NCI-H446 treated with DMSO at 0.1 percent for 48 hours (cell line): ENCODE results near the gene MIEF2.
"Not testable (repeated sequence)": the region's sequence is repeated elsewhere in the genome, so short reads cannot be mapped to it uniquely, and the experiment has no call there.

Experiments
- DNase-seq: peaks from one replicate; lab custom pipeline; 2025; lab: John Stamatoyannopoulos, UW

Gene MIEF2, protein sequence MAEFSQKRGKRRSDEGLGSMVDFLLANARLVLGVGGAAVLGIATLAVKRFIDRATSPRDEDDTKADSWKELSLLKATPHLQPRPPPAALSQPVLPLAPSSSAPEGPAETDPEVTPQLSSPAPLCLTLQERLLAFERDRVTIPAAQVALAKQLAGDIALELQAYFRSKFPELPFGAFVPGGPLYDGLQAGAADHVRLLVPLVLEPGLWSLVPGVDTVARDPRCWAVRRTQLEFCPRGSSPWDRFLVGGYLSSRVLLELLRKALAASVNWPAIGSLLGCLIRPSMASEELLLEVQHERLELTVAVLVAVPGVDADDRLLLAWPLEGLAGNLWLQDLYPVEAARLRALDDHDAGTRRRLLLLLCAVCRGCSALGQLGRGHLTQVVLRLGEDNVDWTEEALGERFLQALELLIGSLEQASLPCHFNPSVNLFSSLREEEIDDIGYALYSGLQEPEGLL

DNA sequence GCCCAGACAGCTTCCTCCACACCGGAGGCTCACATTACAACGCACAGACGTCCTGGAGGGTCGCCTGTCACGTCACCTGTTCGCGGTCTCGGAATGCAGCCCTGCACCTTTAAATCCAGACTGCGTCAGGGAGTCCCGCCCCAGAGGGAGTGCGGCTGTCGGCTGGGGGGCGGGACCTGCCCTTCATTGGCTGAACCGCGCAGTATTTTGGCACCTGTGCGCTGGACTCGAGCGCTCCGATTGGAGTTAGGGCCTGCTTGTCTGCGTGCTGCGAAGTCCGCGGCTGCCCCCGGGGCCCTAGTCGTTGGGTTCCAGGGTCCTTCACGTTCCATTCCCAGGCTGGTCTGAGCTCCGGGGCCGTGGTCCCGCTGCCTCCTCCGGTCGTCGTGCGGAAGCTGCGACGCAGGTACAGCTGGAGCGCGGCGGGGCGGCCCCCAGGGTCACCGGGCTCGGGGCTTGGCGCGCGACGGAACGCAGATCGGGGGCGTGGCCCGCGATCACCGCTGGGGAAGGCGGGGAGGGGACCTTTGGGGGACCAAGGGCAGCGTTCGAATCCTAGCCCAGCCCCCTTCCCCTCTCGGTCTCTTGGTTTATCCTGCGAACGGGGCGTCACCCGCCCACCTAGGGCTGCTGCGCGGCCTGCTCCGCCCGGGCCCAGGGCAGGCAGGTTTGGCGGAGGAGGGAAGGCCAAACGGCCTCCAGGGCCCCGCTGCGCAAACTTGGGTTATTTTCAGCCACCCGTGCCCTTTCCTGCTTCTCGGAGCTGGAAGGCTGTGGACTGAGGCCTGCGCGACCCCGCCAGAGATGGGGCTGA is at the start of gene MIEF2:
Gene MIEF2, plus strand, starts transcription at position 331 of the 814 bp plus-strand sequence. CDS start 2,059 bp downstream, outside the sequence.
- DNase-seq, result peak; percentile 77

DNA sequence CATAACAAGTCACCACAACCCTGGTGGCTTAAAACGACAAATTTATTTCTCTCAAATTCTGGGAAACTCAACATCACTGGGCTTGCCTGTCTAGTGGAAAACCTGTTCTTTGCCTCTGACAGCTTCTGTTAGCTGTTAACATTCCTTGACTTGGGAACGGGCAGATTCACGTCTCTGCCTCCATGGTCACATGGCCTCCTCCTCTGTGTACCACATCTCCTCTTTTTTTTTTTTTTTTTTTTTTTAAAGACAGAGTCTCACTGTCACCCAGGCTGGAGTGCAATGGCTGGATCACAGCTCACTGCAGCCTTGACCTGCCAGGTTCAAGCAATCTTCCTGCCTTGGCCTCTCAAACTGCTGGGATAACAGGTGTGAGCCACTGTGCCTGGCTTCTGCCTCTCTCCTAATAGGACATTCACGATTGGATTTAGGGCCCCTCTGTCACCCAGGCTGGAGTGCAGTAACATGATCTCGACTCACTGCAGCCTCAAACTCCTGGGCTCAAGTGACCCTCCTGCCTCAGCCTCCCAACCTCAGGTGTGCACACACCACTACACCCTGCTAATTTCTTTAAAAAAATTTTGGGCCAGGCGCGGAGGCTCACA is 46.7 kb upstream of the MIEF2 start:
- DNase-seq, result no peak

DNA sequence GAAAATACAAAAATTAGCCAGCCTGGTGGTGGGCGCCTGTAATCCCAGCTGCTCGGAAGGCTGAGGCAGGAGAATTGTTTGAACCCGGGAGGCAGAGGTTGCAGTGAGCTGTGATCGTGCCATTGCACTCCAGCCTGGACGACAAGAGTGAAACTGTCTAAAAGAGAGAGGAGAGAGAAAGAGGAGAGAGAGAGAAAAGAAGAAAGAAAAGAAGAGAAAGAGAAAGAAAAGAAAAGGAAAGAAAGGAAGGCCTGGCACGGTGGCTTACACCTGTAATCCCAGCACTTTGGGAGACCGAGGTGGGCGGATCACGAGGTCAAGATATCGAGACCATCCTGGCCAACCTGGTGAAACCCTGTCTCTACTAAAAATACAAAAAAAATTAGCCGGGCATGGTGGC is 43.6 kb upstream of the MIEF2 start:
- DNase-seq, result not testable (repeated sequence)

DNA sequence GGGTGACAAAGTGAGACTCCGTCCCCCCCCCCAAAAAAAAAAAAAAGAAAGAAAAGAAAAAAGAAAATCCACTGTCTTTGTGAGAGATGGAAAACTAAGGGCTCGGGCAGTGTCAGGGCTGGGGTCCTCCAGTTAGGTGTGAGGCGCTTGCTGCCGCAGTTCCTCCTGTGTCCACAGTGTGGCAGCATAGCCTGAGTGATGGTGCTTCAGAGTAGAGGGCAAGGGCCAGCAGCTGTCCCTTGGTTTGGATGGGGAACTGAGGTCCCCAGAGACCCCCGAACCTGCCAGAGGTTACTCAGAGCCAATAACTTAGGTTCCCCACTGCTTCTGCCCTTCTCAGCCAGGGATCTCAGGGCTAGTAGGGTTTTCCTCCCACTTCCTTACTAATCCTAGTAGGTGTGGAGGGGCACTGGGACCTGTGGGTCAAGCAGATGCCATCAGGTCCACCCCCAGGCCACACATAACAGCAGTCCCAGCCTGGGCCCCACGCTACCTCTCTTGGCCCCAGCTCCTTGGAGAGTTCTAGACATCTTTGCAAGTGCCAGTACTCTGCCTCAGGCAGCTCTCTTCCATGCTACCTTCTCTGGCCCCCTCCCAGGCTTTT is 42.9 kb upstream of the MIEF2 start:
- peak; percentile 2 for DNase-seq

DNA sequence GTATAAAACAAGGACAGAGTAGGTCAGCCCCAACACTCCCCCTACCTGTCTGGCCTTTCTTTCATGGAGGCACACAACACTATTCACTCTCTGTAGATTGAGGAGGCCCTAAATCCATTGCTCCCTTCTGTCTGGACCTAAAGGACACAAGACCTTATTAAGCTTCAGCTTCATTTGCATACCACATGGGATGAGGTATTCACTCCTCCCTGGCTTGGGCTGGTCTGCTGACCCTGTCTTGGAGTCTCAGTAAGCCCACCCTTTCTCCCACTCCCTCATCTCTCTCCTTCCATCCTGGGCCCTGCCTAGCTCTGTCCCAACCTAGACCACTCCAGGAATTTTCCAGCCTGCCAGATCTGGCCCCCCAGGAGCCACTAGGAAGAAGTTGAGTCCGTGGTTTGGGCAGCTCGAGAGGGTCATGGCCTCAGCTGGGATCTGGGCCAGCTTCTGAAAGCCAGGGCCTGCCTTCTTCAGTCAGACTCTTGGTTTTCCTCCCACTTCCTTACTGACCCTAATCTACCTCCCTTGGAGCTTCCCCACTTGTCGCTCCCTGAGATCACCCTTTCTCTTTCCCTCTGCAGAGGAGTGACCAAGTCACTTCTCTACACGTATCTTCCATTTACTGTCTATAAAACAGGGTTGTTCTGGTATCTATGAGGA is 41.6 kb upstream of the MIEF2 start:
- DNase-seq, result no peak

DNA sequence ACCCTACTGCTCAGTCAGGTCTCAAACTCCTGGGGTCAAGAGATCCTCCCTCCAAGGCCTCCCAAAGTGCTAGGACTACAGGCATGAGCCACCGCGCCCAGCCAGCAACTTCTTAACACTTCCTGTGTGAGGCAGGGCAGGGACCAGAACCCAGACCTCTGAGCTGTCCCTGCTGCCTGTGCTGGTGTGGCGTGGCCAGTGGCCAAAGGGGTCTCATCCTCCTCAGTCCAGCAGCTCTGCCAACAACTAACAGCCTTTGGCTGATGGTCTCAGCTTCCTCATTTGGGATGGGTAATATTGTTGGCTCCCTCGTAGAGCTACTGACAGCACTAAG is 36.4 kb upstream of the MIEF2 start:
- no peak for DNase-seq

DNA sequence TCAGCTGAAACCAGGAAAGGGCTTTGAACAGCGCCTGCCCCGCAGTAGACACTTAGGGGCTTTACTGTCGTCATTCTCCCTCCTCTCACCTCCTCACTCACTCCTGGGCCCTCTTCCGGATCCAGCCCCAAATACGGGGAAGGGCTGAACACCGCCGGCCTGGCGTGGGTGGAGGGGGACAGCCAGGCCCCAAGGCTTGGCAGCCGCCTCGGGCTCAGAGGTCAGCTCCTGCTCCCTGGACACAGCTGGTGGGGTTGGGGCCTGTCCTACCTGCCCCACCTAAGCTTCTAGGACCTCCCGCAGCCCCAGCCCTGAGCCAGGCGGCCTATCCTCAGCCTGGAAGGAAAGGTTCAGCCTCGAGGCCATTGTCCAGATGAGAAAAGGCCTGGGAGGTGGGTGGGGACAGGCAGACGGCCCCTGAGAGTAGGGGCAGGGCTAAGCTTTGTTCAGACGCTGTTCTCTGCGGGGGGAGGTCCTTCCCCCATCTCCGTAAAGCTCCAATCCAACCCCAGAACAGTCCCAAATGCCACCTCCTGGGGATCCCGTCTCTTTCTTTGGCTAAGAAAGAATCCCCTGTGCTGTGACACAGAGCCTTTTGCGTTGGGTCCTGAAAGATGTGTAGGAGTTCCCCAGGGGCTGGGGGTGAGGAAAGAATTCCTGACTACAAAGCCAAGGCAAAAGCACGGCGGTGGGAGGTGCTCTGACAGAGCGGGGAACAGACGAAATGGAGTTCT is 35.9 kb upstream of the MIEF2 start:
- DNase-seq, result no peak

DNA sequence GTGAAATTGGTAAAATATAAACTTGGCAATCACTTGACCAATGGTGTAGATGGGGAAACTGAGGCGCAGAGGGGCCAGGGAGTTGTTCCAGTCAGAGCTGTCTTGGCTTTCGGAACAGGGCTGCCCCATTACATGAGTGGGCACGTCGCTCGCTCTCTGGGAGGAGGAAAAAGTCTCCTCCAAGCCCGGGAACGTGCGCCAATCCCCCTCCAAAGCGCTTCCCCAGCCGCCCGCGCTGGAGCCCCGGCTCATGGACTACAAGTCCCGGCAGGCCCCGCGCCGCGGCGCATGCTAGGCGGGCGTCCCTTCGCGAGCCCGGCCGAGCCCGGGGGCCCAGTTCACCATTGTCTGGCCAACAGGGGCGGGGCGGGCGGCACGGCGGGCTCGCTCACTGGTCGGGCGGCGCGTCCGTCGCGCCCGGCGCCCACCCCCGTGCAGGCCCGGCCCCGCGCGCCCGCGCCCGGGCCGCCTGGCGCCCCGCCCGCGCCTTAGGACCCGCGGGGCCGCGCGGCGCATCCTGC is 35.3 kb upstream of the MIEF2 start, which contains the start of gene LLGL1:
Gene LLGL1, plus strand, starts transcription at position 515 of the 521 bp plus-strand sequence. CDS start 48 bp downstream, outside the sequence.
- DNase-seq, result peak; percentile 86

DNA sequence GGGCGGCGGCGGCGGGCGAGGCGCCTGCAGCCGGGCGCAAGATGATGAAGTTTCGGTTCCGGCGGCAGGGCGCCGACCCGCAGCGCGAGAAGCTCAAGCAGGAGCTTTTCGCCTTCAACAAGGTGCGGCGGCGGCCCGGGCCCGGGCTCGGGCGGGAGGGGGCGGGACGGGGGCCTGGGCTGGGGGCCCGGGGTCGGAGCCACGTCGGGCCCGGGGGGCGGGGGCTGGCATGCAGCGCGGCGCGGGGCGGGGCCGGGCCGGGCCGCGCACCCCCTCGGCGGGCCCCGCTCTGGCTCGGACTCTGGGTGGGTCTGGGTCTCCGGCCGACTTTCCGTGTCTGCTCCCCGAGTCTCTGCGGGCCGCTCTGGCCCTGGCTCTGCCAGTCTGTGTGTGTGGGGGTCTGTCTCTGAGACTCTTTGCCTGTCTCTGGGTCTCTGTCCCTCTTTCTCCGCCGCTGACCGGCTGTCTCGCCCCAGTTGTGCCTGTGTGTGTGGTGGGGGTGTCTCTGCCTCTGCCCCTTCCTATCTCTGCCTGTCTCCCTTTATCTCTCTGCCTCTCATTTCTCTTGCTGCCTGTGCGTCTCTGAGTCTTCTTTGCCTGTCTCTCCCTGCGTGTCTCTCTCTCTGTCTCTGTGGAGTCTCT is 34.7 kb upstream of the MIEF2 start:
- DNase-seq, result no peak

DNA sequence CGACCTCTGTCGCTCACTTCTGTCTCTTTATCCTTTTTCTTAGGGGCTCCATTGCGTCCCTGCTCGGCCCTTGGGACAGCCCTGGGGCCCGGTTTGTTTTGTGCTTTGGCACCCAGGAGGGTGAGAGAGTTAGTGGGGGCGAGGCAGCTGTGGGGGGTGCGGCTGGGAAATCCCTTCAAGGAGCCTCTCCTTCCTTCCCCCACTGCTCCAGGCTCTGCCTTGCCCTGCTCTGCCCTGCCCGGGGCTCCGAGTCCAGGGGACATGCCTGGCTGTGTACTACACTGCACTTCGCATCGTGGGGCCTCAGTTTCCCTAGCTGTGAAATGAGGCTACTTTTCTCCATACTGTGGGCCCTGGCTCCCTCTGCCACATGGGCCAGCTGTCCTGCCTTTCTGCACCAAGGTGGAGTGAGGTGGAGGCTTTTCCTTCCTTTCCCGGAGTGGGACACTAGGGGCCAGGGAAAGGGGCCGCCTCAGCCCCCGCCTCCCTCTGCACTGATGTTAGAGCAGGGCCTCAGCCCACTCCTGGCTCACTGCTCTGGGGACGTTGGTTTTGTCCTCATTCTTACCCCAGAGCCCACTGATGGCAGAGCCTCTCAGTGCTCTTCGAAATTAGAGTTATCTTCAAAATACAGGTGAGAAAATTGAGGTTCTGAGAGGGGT is 34.0 kb upstream of the MIEF2 start:
- no peak for DNase-seq

DNA sequence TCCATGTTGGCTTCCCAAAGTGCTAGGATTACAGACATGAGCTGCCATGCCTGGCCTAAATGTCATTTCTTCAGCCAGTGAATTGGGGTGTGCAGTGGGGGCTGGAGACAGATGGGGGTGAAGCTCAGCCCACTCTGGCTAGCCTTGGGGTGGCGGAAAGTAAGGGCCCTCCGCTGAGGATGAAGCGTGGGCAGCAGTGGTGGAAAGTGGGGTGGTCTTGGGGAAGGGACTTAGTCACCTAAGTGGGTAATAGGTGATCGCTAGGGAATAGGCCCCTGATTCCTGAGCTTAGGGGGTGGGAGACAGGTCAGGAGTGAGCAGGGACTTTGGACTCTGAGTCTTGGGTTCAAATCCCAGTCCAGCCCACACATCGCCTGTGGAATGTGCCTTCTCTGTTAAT is 32.8 kb upstream of the MIEF2 start:
- no peak for DNase-seq

DNA sequence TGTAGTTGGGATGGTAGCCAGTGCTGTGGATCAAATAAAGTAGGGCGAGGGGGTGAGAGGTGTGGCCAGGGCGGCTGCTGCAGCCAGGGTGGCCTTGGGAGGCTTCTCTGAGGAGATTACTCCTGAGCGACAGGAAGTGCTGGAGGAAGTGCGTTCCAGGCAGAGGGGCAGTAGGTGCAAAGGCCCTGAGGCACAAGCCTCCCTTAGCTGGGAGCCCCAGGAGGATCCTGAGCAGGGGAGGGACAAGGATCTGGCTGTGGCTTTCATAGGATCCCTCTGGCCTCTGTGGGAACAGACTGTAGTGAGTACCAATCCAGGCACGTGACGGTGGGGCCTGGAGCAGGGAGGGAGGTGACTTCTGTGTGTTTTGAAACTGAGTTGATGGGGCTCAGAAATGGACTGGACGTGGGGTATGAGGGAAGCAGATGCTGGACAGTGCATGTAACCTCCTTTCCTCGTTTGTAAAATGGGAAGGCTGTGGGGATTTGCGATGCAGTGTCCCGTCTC is 32.2 kb upstream of the MIEF2 start:
- no peak for DNase-seq

DNA sequence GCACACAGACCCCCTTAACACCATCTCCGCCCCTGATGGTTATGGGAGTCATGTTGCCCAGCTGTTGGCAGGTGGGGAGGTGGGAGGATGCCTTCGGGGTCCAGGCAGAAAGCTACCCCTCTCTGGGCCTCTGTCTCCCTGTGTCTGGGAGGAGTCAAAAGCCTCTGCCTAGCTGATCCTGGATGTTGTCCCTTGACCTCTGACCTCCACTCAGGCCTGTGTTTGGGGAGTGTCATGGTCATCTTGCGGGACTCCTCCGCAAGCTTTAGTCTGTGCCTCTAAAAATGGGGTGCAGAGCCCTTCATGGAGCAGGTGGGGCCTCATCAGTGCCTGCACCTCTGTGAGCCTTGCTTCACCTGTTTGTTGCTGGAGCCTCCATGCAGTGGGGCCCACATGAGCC is 31.2 kb upstream of the MIEF2 start:
- DNase-seq, result no peak

DNA sequence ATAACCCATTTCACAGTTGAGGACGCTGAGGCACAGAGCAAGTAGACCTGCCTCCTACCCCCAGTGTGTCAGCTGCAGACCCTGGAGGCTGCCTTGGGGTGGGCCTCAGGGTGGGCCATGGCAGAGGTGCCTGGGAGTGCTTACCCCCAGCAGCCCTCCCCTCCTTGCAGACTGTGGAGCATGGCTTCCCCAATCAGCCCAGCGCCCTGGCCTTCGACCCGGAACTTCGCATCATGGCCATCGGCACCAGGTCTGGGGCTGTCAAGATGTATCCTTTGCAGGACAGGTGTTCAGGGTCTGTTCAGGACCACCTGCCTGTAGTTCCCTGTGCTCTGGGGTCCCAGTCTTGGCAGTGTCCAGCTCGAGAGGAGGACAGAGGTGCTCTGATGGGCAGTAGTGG is 30.7 kb upstream of the MIEF2 start:
- no peak for DNase-seq

DNA sequence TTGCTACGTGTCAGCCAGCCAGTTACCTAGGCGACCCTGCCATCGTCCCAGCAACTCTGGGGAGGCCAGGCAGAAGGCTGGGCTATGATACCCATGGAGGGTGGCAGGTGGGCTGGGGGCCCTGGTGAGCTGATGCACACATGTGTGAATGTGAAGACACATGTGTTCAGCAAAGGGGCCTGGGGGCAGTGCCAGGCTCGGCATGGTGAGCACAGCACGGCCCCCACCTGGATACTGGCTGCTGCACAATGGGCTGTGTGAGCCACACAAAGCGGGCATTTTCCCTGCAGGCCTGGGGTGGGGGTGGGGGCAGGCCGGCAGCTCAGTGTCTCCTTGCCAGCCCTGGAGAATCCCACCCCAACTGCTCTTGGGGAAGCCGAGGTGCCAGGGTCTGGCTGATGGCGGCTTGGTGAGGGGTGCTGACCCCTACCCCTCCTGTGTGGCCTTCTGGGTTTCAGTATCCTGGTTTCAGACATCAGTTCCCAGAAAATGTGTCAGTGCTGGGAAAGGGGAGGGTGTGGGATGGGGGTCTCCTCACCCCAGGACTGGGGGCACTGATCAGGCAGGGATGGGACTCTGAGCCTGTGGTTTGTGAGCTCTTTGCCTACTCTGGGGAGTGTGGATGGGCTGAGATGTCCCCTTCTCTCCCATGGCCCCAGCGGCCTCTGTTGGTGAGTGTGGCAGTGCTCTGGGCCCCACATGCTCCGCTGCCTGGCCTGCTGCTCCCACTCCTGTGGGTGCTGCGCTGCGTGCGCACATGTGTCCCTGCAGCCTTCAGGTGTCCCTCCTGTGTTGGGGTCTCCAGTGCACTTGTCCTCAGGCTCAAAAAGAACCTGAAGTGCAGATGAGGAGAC is 29.9 kb upstream of the MIEF2 start:
- no peak for DNase-seq

DNA sequence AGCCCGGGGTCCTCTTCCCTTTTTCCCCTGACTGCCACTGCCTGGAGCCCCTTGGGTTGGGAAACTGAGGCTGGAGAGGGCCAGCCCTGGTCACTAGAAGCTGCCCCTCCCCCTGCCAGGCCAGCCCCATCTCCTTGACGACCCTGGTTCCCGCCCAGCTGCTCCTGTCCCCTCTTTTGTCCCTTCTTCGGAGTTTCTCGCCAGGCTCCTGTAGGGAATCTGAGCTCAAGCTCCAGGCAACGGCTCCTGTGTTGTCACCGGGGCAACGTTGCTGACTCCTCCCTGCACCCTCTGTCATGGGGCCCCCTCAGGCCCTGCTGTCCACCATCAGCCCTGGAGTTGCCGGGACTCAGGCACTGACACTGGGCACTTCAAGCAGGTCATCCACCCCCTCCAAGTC is 29.3 kb upstream of the MIEF2 start:
- no peak for DNase-seq

DNA sequence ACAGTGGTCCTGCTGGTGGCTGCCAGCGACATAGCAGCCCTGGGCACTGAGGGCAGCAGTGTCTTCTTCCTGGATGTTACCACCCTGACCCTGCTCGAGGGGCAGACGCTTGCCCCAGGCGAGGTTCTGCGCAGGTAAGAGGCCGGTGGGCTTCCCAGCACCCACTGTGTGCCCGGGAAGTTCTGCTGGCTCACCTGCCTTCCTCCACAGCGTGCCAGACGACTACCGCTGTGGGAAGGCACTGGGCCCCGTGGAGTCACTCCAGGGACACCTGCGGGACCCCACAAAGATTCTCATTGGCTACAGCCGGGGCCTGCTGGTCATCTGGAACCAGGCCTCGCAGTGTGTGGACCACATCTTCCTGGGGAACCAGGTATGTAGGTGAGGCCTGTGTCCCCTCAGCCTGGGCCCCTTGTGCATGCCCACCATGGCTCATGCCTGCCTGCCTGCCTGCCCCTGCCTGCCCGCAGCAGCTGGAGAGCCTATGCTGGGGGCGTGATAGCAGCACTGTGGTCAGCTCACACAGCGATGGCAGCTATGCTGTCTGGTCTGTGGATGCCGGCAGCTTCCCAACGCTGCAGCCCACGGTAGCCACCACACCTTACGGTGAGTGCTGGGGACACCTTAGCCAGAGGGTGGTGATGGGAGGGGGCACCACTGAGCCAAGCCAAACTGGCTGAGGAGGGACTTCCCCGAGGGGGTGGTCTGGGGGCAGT is 26.5 kb upstream of the MIEF2 start:
- no peak for DNase-seq

DNA sequence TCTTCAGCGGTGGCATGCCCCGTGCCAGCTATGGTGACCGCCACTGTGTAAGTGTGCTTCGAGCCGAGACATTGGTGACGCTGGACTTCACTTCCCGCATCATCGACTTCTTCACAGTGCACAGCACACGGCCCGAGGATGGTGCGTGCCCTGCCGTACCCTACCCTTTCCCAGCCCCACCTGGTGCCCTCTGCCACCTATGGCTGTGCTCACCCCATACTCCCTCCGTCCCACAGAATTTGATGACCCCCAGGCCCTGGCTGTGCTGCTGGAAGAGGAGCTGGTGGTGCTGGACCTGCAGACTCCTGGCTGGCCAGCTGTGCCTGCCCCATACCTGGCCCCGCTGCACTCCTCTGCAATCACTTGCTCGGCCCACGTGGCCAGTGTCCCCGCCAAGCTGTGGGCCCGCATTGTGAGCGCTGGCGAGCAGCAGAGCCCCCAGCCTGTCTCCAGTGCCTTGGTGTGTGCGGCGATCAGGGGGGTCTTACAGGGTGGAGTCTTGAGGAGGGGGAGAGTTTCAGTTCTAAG is 25.5 kb upstream of the MIEF2 start:
- DNase-seq, result no peak
